ENCODE data around the gene DENND2A. TPM values are rescaled to one million over a fixed set of nuclear protein-coding genes. Genes with fewer than 3 reads are reported as not detected.

Gene DENND2A
- total and polyA plus RNA-seq, 7 experiments from 2014 or later: not detected

- Mint-ChIP-seq H3K4me3 (no peak overlapping the region), H3K27ac (no peak overlapping the region), H3K27me3 (peaks cover under 1 to 58% (median 5%) of the 10 kb centered on the region in 5 donors), H3K36me3 (peaks cover 0 to 13% (median 0%) of the 10 kb centered on the region in 5 donors), H3K9me3 (peaks cover 0 to 9% (median 0%) of the 10 kb centered on the region in 11 donors), H3K4me1 (peaks cover 0 to 12% (median 11%) of the 10 kb centered on the region in 7 donors)
- ATAC-seq (no peak), DNase-seq (no peak)
- Histone ChIP-seq H3K4me3 (ENCODE audit: low read length) (no peak overlapping the region), H3K27ac (ENCODE audit: low read depth, low read length) (no peak overlapping the region), H3K9me3 (ENCODE audit: control insufficient read depth in 2 of 3, low read length in 3 of 3) (no peaks in the 10 kb centered on the region), H3K4me1 (ENCODE audit: control insufficient read depth in 2 of 2, insufficient read depth in 2 of 2, low read length in 2 of 2) (peaks cover 0 to 6% of the 10 kb centered on the region in 2 donors), H3K27me3 (ENCODE audit: control insufficient read depth in 2 of 2, insufficient read depth in 2 of 2, low read length in 2 of 2) (no peaks in the 10 kb centered on the region), H3K36me3 (ENCODE audit: control insufficient read depth in 2 of 3, insufficient read depth in 3 of 3, low read length in 3 of 3) (no peaks in the 10 kb centered on the region)
- ChIA-PET CTCF (no interaction called here), POLR2A (no interaction called here)
- intact Hi-C loops (cut with micrococcal nuclease): loop anchor here in 1 of 2 donors (5.0 kb wide), 1 partner anchor 36 kb away; the partner anchor contains the start of gene NDUFB2
Measured at GRCh38 chr7:140661124-140661523, 20.5 kb upstream of the DENND2A start.

- H3K4me3 ChIP-seq (ENCODE audit: low read length): no peak overlapping the region
- no peaks in the 10 kb centered on the region for H3K27me3 ChIP-seq (ENCODE audit: control insufficient read depth in 2 of 2, insufficient read depth in 2 of 2, low read length in 2 of 2)
- H3K4me1 ChIP-seq (ENCODE audit: control insufficient read depth in 2 of 2, insufficient read depth in 2 of 2, low read length in 2 of 2): peaks cover 0 to 9% of the 10 kb centered on the region in 2 donors
- intact Hi-C loops (cut with micrococcal nuclease): loop anchor here (5.0 kb wide), 2 partner anchors 37 to 352 kb away; partner anchors contain the start of genes MRPS33 (in 1 of the 2) and NDUFB2 (in 1 of the 2)
- no peak for DNase-seq
- Mint-ChIP-seq H3K4me1 (peaks cover 0 to 21% (median 17%) of the 10 kb centered on the region in 7 donors), H3K27me3 (peaks cover 5 to 49% (median 5%) of the 10 kb centered on the region in 5 donors), H3K36me3 (peaks cover 0 to 11% (median 0%) of the 10 kb centered on the region in 5 donors), H3K4me3 (no peak overlapping the region), H3K9me3 (peaks cover 0 to 9% (median 0%) of the 10 kb centered on the region in 11 donors), H3K27ac (no peak overlapping the region)
- no peak overlapping the region for H3K27ac ChIP-seq (ENCODE audit: low read depth, low read length)
- POLR2A ChIA-PET: interaction anchor here (1.2 kb wide), 1 partner anchor 14 kb away, joined by 5 read pairs; no protein-coding TSS in a partner anchor
- H3K9me3 ChIP-seq (ENCODE audit: control insufficient read depth in 2 of 3, low read length in 3 of 3): no peaks in the 10 kb centered on the region
- no peaks in the 10 kb centered on the region for H3K36me3 ChIP-seq (ENCODE audit: control insufficient read depth in 2 of 3, insufficient read depth in 3 of 3, low read length in 3 of 3)
- no peak for ATAC-seq
- CTCF ChIA-PET: interaction anchor here (1.0 kb wide), 1 partner anchor 10 kb away, joined by 3 read pairs; no protein-coding TSS in a partner anchor
Measured at GRCh38 chr7:140659856-140660255, 19.2 kb upstream of the DENND2A start.

- no peak overlapping the region for H3K27ac ChIP-seq (ENCODE audit: low read depth, low read length)
- CTCF ChIA-PET: no interaction called here
- H3K9me3 ChIP-seq (ENCODE audit: control insufficient read depth in 2 of 3, low read length in 3 of 3): no peaks in the 10 kb centered on the region
- Mint-ChIP-seq H3K27me3 (peaks cover 5 to 33% (median 9%) of the 10 kb centered on the region in 5 donors), H3K9me3 (no peaks in the 10 kb centered on the region), H3K4me1 (peaks cover 6 to 26% (median 21%) of the 10 kb centered on the region in 7 donors), H3K4me3 (no peak overlapping the region), H3K27ac (peak overlapping the region in 1 of 9 donors; percentile 10), H3K36me3 (peaks cover 0 to 4% (median 0%) of the 10 kb centered on the region in 5 donors)
- no peaks in the 10 kb centered on the region for H3K27me3 ChIP-seq (ENCODE audit: control insufficient read depth in 2 of 2, insufficient read depth in 2 of 2, low read length in 2 of 2)
- no peaks in the 10 kb centered on the region for H3K36me3 ChIP-seq (ENCODE audit: control insufficient read depth in 2 of 3, insufficient read depth in 3 of 3, low read length in 3 of 3)
- H3K4me3 ChIP-seq (ENCODE audit: low read length): no peak overlapping the region
- intact Hi-C loops (cut with micrococcal nuclease): loop anchor here in 1 of 2 donors (5.0 kb wide), 1 partner anchor 354 kb away; the partner anchor contains the start of gene MRPS33
- peaks cover 0 to 9% of the 10 kb centered on the region in 2 donors for H3K4me1 ChIP-seq (ENCODE audit: control insufficient read depth in 2 of 2, insufficient read depth in 2 of 2, low read length in 2 of 2)
- ATAC-seq: no peak
- DNase-seq: no peak
- POLR2A ChIA-PET: interaction anchor here (1.1 to 1.7 kb wide), 2 partner anchors 17 to 357 kb away, joined by 3 to 5 read pairs; partner anchors contain the start of gene MRPS33
Measured at GRCh38 chr7:140657891-140658290, 17.3 kb upstream of the DENND2A start.

- Histone ChIP-seq H3K9me3 (ENCODE audit: control insufficient read depth in 2 of 3, low read length in 3 of 3) (no peaks in the 10 kb centered on the region), H3K27me3 (ENCODE audit: control insufficient read depth in 2 of 2, insufficient read depth in 2 of 2, low read length in 2 of 2) (no peaks in the 10 kb centered on the region), H3K4me1 (ENCODE audit: control insufficient read depth in 2 of 2, insufficient read depth in 2 of 2, low read length in 2 of 2) (peaks cover 0 to 9% of the 10 kb centered on the region in 2 donors), H3K36me3 (ENCODE audit: control insufficient read depth in 2 of 3, insufficient read depth in 3 of 3, low read length in 3 of 3) (no peaks in the 10 kb centered on the region), H3K4me3 (ENCODE audit: low read length) (peak overlapping the region; percentile 44), H3K27ac (ENCODE audit: low read depth, low read length) (peak overlapping the region; percentile 59)
- Mint-ChIP-seq H3K4me1 (peaks cover 6 to 26% (median 21%) of the 10 kb centered on the region in 7 donors), H3K4me3 (peak overlapping the region in 9 of 10 donors; percentile 87 to 91 (median 90)), H3K9me3 (no peaks in the 10 kb centered on the region), H3K27ac (peak overlapping the region; percentile 70 to 97 (median 92)), H3K36me3 (peaks cover 0 to 4% (median 0%) of the 10 kb centered on the region in 5 donors), H3K27me3 (peaks cover 5 to 36% (median 9%) of the 10 kb centered on the region in 5 donors)
- intact Hi-C loops (cut with micrococcal nuclease): loop anchor here in 1 of 2 donors (5.0 kb wide), 1 partner anchor 355 kb away; the partner anchor contains the start of gene MRPS33
- ChIA-PET CTCF (interaction anchor here (0.7 to 1.5 kb wide), 2 partner anchors 180 to 270 kb away, joined by 3 to 7 read pairs; no protein-coding TSS in a partner anchor), POLR2A (interaction anchor here (0.8 to 1.7 kb wide), 5 partner anchors 15 to 358 kb away, joined by 3 to 9 read pairs (median 3); partner anchors contain the start of genes ADCK2 and MRPS33)
- ATAC-seq (peak; percentile 79), DNase-seq (peak in 7 of 9 donors; percentile 27 to 48 (median 34))
Measured at GRCh38 chr7:140656548-140657515, 16.2 kb upstream of the DENND2A start.

GRCh38 chr7:140655511-140656408, 15.1 kb upstream of the DENND2A start:
- DNase-seq: no peak
- Histone ChIP-seq H3K9me3 (ENCODE audit: control insufficient read depth in 2 of 3, low read length in 3 of 3) (no peaks in the 10 kb centered on the region), H3K27me3 (ENCODE audit: control insufficient read depth in 2 of 2, insufficient read depth in 2 of 2, low read length in 2 of 2) (no peaks in the 10 kb centered on the region), H3K36me3 (ENCODE audit: control insufficient read depth in 2 of 3, insufficient read depth in 3 of 3, low read length in 3 of 3) (no peaks in the 10 kb centered on the region), H3K27ac (ENCODE audit: low read depth, low read length) (peak overlapping the region; percentile 59), H3K4me1 (ENCODE audit: control insufficient read depth in 2 of 2, insufficient read depth in 2 of 2, low read length in 2 of 2) (peaks cover 0 to 9% of the 10 kb centered on the region in 2 donors), H3K4me3 (ENCODE audit: low read length) (peak overlapping the region; percentile 44)
- Mint-ChIP-seq H3K27ac (peak overlapping the region; percentile 10 to 97 (median 92)), H3K9me3 (no peaks in the 10 kb centered on the region), H3K4me3 (peak overlapping the region in 9 of 10 donors; percentile 87 to 91 (median 90)), H3K4me1 (peaks cover 6 to 26% (median 21%) of the 10 kb centered on the region in 7 donors), H3K27me3 (peaks cover 5 to 36% (median 9%) of the 10 kb centered on the region in 5 donors), H3K36me3 (peaks cover 0 to 4% (median 0%) of the 10 kb centered on the region in 5 donors)
- intact Hi-C loops (cut with micrococcal nuclease): loop anchor here in 1 of 2 donors (5.0 kb wide), 1 partner anchor 357 kb away; the partner anchor contains the start of gene MRPS33
- CTCF ChIA-PET: interaction anchor here (0.7 to 1.5 kb wide), 2 partner anchors 179 to 271 kb away, joined by 3 to 7 read pairs; no protein-coding TSS in a partner anchor
- POLR2A ChIA-PET: interaction anchor here (0.8 to 1.7 kb wide), 4 partner anchors 16 to 359 kb away, joined by 3 to 9 read pairs (median 4); partner anchors contain the start of genes ADCK2 and MRPS33
- ATAC-seq: no peak
